ENCODE data around the gene ASAP2. TPM values are rescaled to one million over a fixed set of nuclear protein-coding genes. Genes with fewer than 3 reads are reported as not detected.

Gene ASAP2
- total and polyA plus RNA-seq, 9 of the 15 experiments (the other 6 are each of a cell fraction or from before 2014, with no cell fraction given), result 0.06 to 4.3 (median 3.1) TPM

DNA sequence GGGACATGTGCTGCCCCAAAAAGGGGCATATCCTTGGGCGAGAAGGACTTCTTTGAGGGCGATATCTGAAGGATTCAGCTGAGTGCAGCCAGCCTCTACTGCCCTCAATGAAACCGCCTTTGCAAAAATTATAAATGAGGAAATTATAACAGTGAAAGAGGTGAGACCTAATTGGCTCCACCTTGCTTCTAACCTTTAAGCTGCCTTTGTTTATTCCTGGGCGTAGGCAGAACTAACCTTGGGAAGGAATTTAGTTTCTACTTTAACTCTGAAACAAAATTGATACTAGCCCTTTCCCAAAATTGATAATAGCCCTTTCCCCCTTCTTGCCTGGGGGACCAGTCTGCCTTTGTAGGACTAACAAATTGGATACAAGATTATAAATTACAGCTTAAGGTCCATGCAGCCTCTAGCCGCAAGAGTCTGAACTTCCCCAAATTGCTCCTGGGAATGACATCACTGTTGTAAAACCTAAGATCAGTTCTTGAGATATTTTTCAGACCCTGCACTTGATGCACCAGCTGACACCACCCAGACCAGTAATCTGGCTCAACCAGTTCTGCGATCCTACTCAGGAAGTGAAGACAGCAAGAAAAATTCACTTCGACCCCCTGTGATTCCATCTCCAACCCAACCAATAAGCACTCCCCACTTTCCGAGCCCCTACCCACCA is 36.0 kb upstream of the ASAP2 start (continued):
- TF ChIP-seq YY1 (IDR thresholded peaks at IDR 0.05; ENCODE audit: borderline replicate concordance in 1 of 3, control insufficient read depth in 1 of 3, extremely low read depth in 1 of 3, insufficient read depth in 3 of 3, insufficient read length in 1 of 3, insufficient replicate concordance in 2 of 3, low read depth in 1 of 3, low read length in 2 of 3) (no peak), MTA2 (IDR thresholded peaks at IDR 0.05; ENCODE audit: low read depth) (no peak), KDM1A (IDR thresholded peaks at IDR 0.05) (no peak), PML (IDR thresholded peaks at IDR 0.05; ENCODE audit: low read length) (no peak), ZNF586 (CRISPR knock-in tag; conservative IDR thresholded peaks at IDR 0.05) (no peak), ID3 (CRISPR knock-in tag; IDR thresholded peaks at IDR 0.05) (no peak), ID3 (tag; IDR thresholded peaks at IDR 0.05) (no peak), BRCA1 (IDR thresholded peaks at IDR 0.05) (no peak), BRCA1 (CRISPR knock-in tag; IDR thresholded peaks at IDR 0.05) (no peak), BMI1 (IDR thresholded peaks at IDR 0.05; ENCODE audit: low read length) (no peak), KLF10 (CRISPR knock-in tag; IDR thresholded peaks at IDR 0.05) (no peak), CREM (IDR thresholded peaks at IDR 0.05; ENCODE audit: low read depth) (peak; percentile 70; the same call in 1 of the 2 replicates), ETV5 (CRISPR knock-in tag; IDR thresholded peaks at IDR 0.05; ENCODE audit: low read depth) (no peak), ZNF699 (CRISPR knock-in tag; IDR thresholded peaks at IDR 0.05; ENCODE audit: insufficient replicate concordance) (no peak), ZNF23 (CRISPR knock-in tag; IDR thresholded peaks at IDR 0.05) (no peak), E4F1 (CRISPR knock-in tag; IDR thresholded peaks at IDR 0.05; ENCODE audit: borderline replicate concordance) (no peak), ZBTB2 (IDR thresholded peaks at IDR 0.05) (no peak), ATF1 (CRISPR knock-in tag; IDR thresholded peaks at IDR 0.05) (no peak), ATF1 (tag; IDR thresholded peaks at IDR 0.05) (peak; percentile 51; the same call in 1 of the 2 replicates), ZNF354B (CRISPR knock-in tag; IDR thresholded peaks at IDR 0.05) (no peak), TRIM24 (IDR thresholded peaks at IDR 0.05) (no peak)
- TF ChIP-seq, protein P1, sequence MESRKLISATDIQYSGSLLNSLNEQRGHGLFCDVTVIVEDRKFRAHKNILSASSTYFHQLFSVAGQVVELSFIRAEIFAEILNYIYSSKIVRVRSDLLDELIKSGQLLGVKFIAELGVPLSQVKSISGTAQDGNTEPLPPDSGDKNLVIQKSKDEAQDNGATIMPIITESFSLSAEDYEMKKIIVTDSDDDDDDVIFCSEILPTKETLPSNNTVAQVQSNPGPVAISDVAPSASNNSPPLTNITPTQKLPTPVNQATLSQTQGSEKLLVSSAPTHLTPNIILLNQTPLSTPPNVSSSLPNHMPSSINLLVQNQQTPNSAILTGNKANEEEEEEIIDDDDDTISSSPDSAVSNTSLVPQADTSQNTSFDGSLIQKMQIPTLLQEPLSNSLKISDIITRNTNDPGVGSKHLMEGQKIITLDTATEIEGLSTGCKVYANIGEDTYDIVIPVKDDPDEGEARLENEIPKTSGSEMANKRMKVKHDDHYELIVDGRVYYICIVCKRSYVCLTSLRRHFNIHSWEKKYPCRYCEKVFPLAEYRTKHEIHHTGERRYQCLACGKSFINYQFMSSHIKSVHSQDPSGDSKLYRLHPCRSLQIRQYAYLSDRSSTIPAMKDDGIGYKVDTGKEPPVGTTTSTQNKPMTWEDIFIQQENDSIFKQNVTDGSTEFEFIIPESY (CRISPR knock-in tag; IDR thresholded peaks at IDR 0.05), result no peak
- TF ChIP-seq, protein P2, sequence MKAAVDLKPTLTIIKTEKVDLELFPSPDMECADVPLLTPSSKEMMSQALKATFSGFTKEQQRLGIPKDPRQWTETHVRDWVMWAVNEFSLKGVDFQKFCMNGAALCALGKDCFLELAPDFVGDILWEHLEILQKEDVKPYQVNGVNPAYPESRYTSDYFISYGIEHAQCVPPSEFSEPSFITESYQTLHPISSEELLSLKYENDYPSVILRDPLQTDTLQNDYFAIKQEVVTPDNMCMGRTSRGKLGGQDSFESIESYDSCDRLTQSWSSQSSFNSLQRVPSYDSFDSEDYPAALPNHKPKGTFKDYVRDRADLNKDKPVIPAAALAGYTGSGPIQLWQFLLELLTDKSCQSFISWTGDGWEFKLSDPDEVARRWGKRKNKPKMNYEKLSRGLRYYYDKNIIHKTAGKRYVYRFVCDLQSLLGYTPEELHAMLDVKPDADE (conservative IDR thresholded peaks at IDR 0.05; ENCODE audit: control insufficient read depth, low read depth, low read length), result no peak
